8988T (cell line): Measurements from ENCODE around the gene RITA1.
A peak's percentile ranks its signal among the peaks of the same experiment; 100 is the strongest.

Source experiments
- DNase-seq: peaks from one replicate; pipeline ENCODE4 v3.0.0; 2011

Gene RITA1

GRCh38 chr12:113154351-113154973 is 31.1 kb upstream of the RITA1 start:
- no peak for DNase-seq

DNA sequence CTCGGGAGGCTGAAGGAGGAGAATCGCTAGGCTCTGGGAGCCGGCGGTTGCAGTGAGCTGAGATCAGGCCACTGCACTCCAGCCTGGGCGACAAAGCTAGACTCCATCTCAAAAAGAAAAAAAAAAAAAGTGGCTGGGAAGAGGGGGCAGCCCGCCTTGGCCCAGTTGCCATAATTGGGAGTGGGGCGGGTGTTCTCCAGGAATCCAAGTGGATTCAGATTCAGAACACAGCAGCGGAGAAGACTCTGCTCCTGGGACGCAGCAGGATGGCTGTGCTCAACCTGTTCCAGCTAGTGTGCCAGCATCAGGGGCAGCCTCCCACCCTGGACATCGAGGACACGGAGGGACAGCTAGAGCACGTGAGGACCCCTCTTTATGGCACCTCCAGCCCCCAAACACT is 30.5 kb upstream of the RITA1 start:
- DNase-seq, result no peak

- DNase-seq, result peak; percentile 15
Observed at GRCh38 chr12:113155646-113156045, 29.9 kb upstream of the RITA1 start.

DNA sequence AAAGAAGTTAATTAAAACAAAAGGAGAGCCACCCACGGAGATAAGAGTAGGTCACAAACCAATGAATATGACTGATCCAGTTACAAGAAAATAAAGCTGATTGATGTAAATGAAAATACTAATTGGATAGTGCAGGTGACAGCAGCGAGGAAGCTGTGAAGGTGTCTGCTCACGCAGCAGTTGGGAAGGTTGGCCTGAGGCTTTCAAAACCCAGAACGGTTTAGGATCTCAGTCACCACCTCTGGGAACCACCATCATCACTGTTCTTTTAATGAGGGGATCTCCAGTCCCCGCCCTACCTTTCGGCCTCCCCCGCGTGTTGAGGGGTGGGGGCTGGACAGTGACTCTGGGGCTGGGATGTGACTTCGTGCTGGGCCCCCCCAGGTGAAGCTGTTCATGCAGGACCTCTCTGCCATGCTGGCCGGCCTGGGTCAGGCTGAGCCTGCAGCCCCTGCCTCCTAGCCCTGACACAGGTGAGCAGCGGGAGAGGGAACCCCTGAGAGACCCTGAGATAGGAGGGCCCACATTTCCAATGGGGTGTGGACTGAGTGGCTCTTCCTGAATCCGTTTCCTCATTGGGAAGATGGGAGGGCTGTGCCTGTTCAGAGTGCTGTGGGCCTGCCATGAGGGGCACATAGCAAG is 28.2 kb upstream of the RITA1 start:
- no peak for DNase-seq

- DNase-seq, result no peak
Observed at GRCh38 chr12:113158439-113159203, 26.9 kb upstream of the RITA1 start.

DNA sequence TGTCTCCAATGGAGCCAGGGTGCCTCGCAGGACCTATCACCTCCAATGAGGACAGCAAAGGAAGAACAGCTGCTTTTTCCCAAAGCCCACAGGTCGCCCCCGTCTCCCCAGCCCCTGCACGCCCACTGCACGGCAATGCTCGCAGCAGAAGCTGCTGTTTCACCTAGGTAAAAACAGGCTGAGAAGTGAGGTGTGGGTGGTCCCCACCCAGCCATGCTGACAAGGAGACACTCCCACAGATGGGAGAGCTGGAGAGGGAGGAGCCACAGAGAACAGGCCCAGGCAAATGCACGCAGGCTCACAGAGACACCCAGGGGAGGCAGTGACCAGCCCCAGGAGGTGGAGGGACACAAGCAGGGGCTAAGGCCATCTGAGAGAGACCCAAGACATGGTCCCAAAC is 25.6 kb upstream of the RITA1 start:
- DNase-seq, result no peak

DNA sequence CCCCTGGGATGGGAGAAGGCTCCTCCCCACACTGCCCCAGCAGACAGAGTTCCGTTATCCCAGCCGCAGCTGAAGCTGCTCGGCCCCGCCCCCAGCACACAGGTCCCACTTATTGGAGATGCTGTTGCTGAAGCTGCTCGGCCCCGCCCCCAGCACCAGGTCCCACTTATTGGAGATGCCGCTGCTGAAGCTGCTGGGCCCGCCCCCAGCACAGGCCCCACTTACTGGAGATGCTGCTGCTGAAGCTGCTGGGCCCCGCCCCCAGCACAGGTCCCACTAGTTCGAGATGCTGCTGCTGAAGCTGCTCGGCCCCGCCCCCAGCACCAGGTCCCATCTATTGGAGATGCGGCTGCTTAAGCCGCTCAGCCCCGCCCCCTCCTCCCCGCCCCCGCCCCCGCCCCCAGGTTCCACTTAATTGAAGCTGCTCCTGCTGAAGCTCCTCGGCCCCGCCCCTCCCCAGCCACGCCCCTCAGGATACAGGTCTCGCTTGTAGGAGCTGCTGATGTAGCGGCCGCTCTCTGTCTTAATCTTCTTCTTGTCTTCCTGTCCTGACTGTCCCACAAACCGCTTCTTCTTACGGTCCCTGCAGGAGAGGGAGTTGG is 24.0 kb upstream of the RITA1 start:
- peak; percentile 69 for DNase-seq

DNA sequence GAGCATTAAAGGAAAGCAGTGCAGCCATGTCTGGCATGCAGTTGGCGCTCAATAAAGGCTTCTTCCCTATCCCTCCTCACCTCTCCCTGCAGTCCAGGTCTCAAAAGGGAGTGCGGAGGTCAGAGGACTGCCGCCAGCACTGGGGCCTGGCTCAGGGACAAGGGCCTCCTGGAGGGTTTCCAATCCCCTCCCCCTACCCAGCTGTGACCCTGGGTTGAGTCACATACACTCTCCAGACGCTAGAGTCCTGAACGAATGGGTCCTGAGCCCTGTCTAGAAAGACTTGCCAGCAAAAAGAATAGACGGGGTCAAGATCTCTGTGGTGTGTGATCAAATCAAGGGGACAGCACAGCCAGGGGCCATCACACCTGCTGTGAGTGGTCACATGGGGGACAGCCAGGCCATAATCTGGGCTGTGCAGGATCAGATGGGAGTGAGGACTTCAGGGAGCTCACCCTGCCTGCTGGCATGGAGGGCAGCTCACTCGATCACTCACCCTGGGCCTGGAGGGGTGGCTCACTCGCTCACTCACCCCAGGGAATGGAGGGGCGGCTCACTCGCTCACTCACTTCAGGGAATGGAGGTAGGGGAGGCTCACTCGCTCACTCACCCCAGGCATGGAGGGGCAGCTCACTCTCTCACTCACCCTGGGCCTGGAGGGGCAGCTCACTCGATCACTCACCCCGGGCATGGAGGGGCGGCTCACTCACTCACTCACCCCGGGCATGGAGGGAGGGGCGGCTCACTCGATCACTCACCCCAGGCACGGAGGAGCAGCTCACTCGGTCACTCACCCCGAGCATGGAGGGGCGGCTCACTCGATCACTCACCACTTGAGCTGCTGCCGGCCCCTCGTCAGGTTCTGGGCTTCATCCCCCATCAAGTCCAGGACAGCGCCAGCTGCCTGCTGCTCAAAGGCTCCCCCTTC is 23.2 kb upstream of the RITA1 start:
- DNase-seq, result no peak

- no peak for DNase-seq
Observed at GRCh38 chr12:113163030-113163360, 22.5 kb upstream of the RITA1 start.

GRCh38 chr12:113164014-113164413 is 21.5 kb upstream of the RITA1 start:
- DNase-seq, result no peak

DNA sequence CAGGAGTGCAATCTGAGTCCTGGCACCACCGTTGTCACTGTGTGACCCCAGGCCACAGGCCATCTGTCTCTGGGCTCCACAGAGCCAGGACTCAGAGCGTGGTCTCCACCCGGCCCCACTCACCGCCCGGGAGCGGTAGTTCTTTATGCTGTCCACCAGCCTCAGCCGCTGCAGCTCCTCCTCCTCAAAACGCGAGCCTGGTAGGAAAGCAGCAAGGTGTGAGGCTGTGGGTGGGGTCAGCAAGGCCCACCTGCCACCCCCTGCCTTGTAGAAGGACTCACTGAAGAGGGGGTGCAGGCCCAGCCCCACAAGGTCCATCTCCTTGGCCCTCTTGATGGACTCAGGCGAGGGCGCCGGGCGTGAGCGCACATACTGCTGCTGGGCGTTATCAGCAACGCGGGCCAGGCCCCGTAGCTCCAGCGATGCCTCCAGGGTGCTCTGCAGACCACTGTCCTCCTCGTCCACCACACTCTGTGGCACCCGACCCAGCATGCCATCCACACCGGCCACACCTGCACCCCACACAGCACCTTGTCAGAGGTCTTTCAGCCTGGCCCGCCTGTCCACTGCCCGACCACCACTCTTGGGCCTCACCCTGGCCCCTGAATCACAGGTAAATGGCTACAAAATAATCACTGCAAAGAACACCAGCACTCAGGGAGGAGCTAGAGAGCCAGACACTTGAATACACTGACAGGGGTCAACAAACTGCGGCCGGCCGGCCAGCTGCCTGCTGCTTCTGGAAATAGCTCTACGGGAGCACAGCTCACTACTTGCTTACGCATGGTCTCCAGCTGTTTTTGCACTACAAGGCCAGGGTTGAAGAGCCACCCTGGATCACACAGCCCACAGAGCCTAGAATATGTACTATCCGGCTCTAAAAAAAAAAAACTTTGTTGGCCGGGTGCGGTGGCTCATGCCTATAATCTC is 19.7 kb upstream of the RITA1 start:
- no peak for DNase-seq

GRCh38 chr12:113167868-113168267 is 17.7 kb upstream of the RITA1 start:
- DNase-seq, result no peak

- DNase-seq, result no peak
Observed at GRCh38 chr12:113169697-113170096, 15.8 kb upstream of the RITA1 start.

DNA sequence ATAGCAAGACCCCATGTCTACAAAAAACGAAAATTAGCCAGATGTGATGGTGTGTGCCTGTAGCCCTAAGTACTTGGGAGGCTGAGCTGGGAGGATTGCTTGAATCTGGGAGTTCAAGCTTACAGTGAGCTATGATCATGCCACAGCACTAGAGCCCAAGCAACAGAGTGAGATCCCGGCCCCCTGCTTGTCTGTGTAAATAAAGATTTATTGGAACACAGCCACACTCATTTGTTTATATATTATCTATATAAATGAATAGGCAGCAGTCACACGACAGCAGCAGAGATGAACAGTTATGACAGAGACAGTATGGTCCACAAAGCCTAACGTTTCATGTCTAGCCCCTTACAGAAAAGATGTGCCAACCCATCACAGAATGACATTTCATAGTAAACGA is 15.1 kb upstream of the RITA1 start:
- no peak for DNase-seq

GRCh38 chr12:113170926-113171325 is 14.6 kb upstream of the RITA1 start:
- DNase-seq, result no peak

- DNase-seq, result no peak
Observed at GRCh38 chr12:113171543-113171942, 14.0 kb upstream of the RITA1 start.

DNA sequence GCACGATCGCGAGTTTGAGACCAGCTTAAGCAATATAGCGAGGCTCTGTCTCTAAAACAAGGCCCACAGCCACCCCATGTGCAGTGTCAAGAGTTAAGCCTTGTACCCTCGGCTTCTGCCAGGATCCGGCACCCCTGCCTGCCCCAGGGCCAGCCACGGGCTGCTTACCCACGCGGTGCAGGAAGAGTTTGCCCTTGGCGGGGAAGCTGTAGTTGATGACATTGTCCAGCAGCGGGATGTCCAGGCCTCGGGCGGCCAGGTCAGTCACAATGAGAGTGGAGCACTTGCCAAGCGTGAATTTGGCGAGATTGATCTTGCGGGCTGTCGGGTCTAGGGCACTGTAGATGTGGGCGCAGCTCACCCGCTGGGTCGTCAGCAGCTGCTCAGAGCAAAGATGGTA is 13.3 kb upstream of the RITA1 start:
- DNase-seq, result no peak

GRCh38 chr12:113173081-113173698 is 12.3 kb upstream of the RITA1 start:
- DNase-seq, result no peak

DNA sequence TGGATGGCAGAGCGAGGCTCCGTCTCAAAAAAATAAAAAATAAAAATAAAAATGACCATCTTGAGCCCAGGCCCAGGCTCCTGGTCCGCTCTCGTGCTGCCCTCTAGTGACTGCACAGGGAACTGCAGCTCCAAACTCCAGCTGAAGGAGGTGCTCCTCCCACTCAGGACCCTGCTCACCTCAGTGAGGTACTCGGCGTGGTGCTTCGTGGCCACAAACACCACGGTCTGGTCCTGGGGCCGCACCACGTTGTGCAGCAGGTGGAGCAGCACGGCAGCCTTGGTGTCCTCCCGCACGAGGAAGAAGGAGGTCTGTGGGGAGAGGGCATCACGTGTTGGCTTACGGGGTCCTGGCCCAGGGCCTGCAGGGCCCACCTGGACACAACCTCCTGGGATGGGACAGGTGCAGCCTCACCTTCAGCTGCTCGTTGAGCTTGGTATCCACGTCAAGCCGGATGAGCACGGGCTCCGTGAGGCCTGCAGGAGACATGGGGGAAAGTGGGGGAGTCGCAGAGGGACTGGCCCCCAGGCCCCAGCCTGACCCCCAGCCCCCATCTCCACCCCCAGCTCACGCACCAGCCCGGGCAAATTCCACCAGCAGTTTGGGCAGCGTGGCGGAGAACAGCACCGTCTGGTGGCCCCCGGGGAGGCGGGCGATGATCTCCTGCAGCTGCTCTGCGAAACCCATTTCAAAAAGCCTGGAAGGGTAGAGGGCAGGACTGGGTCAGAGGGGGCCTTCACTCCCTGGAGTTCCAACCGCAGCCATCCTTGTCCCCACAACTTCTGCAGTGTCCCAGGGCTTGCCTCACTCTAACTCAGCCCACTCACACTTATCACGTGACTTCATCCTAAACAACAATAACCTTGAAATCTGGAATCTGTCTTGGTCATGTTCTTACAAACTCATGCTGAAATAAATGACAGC is 10.8 kb upstream of the RITA1 start:
- peak; percentile 81 for DNase-seq

DNA sequence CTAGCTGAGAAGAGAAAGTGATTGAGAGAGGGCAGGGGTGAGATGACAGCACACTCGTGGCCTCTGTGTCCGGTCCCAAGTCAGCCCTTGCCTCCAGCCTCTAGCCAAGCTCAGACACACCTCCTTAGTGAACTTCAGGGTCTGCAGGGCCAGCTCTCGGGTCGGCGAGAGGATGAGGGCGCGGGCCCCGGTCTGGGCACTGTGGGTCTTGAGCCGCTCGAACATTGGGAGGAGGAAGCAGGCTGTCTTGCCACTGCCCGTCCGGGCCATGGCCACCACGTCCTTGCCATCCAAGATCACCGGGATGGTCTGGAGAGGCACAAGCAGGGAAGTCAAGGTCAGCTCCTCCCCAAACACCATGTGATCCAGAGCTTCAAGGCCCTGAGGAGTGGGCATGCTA is 6.5 kb upstream of the RITA1 start:
- DNase-seq, result no peak
